Body of pancreas (tissue), 4 donors: Measurements from ENCODE around the gene FGF3. TPM values are rescaled to one million over a fixed set of nuclear protein-coding genes. Genes with fewer than 3 reads are reported as not detected.

Experiments
- ATAC-seq: fragments of 150-250 bp; one replicate; pipeline ENCODE4 v1.9.1; 2016
- DNase-seq, 4 donors: peaks; one replicate each; pipeline ENCODE4 v3.0.0-alpha.2; 2019
- H3K27ac ChIP-seq, 4 donors: fragments of 200-600 bp; sonication (generic); 1 replicate in 3 of 4; 2 replicates in 1 of 4; pipeline versions ENCODE4 v1.5.1 to v1.6.1; 2016 to 2019; ENCODE audit warnings: mild to moderate bottlenecking in 1 of 4, mixed read lengths in 1 of 4, moderate library complexity in 1 of 4
- H3K27me3 ChIP-seq, 2 donors: fragments of 200-600 bp; sonication (generic); one replicate each; pipeline ENCODE4 v1.6.0; 2016; ENCODE audit warnings: mild to moderate bottlenecking in 1 of 2
- H3K36me3 ChIP-seq, 2 donors: fragments of 200-600 bp; sonication (generic); replicated peaks in 1 of 2; 2 replicates each; pipeline ENCODE4 v1.5.1; 2016; ENCODE audit warnings: low read depth in 2 of 2; ENCODE audit not compliant: insufficient read depth in 1 of 2
- H3K4me1 ChIP-seq: fragments of 200-600 bp; sonication (generic); one replicate; pipeline ENCODE4 v1.6.0; 2016
- H3K4me3 ChIP-seq, 2 donors: fragments of 200-600 bp; sonication (generic); 1 replicate in 1 of 2; 2 replicates in 1 of 2; pipeline ENCODE4 v1.5.1; 2016 to 2019
- H3K9me3 ChIP-seq, 3 donors: fragments of 200-600 bp; sonication (generic); 1 replicate in 2 of 3; 2 replicates in 1 of 3; pipeline ENCODE4 v1.5.1; 2016
- POLR2A ChIP-seq, 3 donors: fragments of 450-650 bp; IDR thresholded peaks; one replicate each; pipeline ENCODE4 v1.6.1; 2016; ENCODE audit warnings: antibody characterized with exemption in 3 of 3, mild to moderate bottlenecking in 2 of 3
- WGBS, 2 donors: methylation state at CpG; one replicate each; pipeline ENCODE4 v1.1.5; 2017; 5-methylcytosine and 5-hydroxymethylcytosine counted together
- intact Hi-C: fragments of 100-400 bp; cut with DNase I; formaldehyde crosslinking; loops from one replicate; pipeline ENCODE4 v1.15.1; 2023
- total RNA-seq, 2 donors: library from RNA; depleted of rRNA; stranded (reverse); fragments of >200 nt; gene quantifications; one replicate each; pipeline ENCODE4 v1.1.0, GENCODE V29; 2016
- TF ChIP-seq, protein P1 (sequence below), 7 experiments: fragments of 450-650 bp in 4 of 7; fragments of 200-600 bp in 3 of 7; sonication (generic) in 3 of 7; IDR thresholded peaks; one replicate each; pipeline ENCODE4 v1.5.1; 2016 to 2019; ENCODE audit warnings: antibody characterized with exemption in 7 of 7

Gene FGF3
- total RNA-seq, 2 donors from 2014 or later = not detected

DNA sequence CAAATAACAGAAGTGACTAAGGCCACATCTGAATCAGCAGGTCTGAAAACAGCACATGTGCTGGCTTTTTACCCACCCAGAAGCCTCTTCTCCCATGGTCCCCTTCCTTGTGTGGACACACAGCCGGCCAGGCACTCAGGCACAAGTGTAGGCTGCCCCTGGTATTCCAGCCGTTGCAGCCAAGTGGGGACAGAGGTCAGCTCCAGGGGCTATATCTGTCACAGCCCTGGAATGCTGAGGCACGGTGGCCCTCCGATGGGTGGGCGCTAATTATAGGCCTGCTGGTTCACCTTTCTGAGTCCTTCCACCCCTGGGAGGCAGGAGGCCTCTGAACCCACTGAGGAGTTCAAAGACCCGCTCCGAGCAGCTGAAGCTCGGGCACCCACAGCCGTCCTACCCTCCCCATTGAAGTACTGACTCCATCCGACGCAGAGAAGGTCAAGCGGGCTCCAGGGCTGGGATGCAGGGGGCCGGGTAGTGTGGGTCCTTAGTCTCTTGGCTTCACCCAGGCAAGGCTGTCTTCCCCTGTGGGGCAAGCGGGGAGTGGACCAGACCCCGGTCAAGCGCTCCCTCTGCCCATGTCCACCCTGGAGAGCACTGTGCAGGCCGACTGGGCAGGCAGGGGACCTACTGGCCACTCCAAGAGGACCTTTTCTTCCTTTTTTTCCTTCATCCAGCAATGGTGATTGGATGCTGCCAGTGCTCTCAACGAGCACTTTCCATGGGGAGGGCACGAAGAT, 14.3 kb downstream of the FGF3 start:
- ATAC-seq (no peak), DNase-seq (no peak)
- Histone ChIP-seq H3K4me1 (no peaks in the 10 kb centered on the region), H3K27me3 (no peaks in the 10 kb centered on the region), H3K36me3 (no peaks in the 10 kb centered on the region), H3K27ac (no peak overlapping the region), H3K4me3 (no peak overlapping the region), H3K9me3 (no peaks in the 10 kb centered on the region)
- TF ChIP-seq POLR2A (IDR thresholded peaks at IDR 0.05) = no peak
- TF ChIP-seq, protein P1, sequence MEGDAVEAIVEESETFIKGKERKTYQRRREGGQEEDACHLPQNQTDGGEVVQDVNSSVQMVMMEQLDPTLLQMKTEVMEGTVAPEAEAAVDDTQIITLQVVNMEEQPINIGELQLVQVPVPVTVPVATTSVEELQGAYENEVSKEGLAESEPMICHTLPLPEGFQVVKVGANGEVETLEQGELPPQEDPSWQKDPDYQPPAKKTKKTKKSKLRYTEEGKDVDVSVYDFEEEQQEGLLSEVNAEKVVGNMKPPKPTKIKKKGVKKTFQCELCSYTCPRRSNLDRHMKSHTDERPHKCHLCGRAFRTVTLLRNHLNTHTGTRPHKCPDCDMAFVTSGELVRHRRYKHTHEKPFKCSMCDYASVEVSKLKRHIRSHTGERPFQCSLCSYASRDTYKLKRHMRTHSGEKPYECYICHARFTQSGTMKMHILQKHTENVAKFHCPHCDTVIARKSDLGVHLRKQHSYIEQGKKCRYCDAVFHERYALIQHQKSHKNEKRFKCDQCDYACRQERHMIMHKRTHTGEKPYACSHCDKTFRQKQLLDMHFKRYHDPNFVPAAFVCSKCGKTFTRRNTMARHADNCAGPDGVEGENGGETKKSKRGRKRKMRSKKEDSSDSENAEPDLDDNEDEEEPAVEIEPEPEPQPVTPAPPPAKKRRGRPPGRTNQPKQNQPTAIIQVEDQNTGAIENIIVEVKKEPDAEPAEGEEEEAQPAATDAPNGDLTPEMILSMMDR (IDR thresholded peaks at IDR 0.05) = no peak
- intact Hi-C loops = no loop called here
- 57% methylated on average over 9 to 19 of the region's 19 CpGs for WGBS, 2 donors

DNA sequence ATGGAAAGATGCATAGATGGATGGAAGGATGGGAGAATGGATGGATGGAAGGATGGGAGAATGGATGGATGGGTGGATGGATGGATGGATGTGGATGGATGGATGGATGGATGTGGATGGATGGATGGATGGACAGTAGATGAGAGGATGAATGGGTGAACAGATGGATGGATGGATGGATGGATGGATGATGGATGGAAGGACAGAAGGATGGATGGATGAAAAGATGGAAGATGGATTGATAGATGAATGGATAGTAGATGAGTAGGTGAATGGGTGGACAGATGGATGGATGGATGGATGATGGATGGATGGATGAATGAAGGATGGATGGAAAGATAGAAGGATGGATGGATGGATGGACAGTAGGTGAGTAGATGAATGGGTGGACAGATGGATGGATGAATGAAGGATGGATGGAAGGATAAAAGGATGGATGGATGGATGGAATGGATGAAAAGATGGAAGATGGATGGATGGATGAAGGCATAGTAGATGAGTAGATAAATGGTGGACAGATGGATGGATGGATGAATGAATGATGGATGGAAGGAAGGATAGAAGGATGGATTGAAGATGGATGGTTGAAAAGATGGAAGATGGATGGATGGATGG, 15.5 kb downstream of the FGF3 start:
- no peak for TF ChIP-seq POLR2A (IDR thresholded peaks at IDR 0.05)
- TF ChIP-seq, protein P1 (IDR thresholded peaks at IDR 0.05) = no peak
- intact Hi-C loops = no loop called here
- Histone ChIP-seq H3K4me1 (no peaks in the 10 kb centered on the region), H3K36me3 (no peaks in the 10 kb centered on the region), H3K27me3 (no peaks in the 10 kb centered on the region), H3K4me3 (no peak overlapping the region), H3K27ac (no peak overlapping the region), H3K9me3 (no peaks in the 10 kb centered on the region)
- ATAC-seq = no peak
- DNase-seq = no peak

DNA sequence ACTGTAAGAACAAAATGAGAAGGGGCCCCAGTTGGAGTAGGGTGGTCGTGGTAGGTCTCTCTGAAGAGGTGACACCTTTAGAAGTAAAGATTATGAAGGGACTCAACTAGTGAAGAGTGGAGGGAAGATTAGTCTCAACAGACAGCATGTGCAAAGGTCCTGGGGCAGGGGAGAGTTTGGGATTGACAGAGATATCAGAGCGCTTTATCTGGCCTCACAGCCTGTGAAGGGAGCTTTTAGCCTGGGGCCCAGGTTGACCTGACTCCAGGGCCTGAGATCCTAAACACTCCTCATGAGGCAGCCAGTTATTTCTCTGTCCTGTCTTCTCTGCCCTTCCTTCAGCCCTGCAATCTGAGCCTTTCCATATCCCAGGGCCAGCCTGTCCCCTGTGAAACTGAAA, 16.2 kb downstream of the FGF3 start:
- H3K27me3 ChIP-seq = no peaks in the 10 kb centered on the region
- no peak overlapping the region for H3K27ac ChIP-seq
- H3K4me3 ChIP-seq = no peak overlapping the region
- H3K9me3 ChIP-seq = no peaks in the 10 kb centered on the region
- 75 to 82% methylated on average over 2 of the region's 2 CpGs for WGBS, 2 donors
- H3K36me3 ChIP-seq = no peaks in the 10 kb centered on the region
- intact Hi-C loops = no loop called here
- no peak for DNase-seq
- H3K4me1 ChIP-seq = no peaks in the 10 kb centered on the region
- no peak for TF ChIP-seq POLR2A (IDR thresholded peaks at IDR 0.05)
- TF ChIP-seq, protein P1 (IDR thresholded peaks at IDR 0.05) = no peak
- ATAC-seq = no peak

DNA sequence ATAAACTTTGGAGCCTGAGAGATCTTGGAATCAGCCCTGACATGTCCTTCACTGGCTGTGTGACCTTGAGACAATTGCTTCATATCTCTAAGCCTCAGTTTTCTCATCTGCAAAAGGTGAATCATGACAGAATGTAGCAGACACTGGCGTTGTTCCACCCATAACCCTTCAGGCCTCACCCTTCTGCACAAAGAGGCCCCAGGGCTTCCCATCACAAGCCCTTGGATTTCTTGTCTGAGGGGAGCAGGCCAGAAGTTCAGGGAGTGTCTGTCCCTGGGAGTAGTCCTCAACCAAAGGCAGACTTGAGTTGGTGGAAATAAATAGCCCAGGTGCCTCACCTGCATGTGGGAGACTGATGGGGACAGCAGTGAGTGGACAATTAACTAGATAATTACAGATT, 16.6 kb downstream of the FGF3 start:
- H3K36me3 ChIP-seq = no peaks in the 10 kb centered on the region
- DNase-seq (no peak), ATAC-seq (no peak)
- no peaks in the 10 kb centered on the region for H3K4me1 ChIP-seq
- no peak overlapping the region for H3K27ac ChIP-seq
- no peaks in the 10 kb centered on the region for H3K9me3 ChIP-seq
- no peaks in the 10 kb centered on the region for H3K27me3 ChIP-seq
- 44 to 57% methylated on average over 1 of the region's 1 CpG for WGBS, 2 donors
- intact Hi-C loops = no loop called here
- TF ChIP-seq POLR2A (IDR thresholded peaks at IDR 0.05) = no peak
- TF ChIP-seq, protein P1 (IDR thresholded peaks at IDR 0.05) = no peak
- H3K4me3 ChIP-seq = no peak overlapping the region
